Rectal smooth muscle tissue (tissue), 1 donor: ENCODE measurements around the gene SMCR8.
"Not testable (repeated sequence)": the region's sequence is repeated elsewhere in the genome, so short reads cannot be mapped to it uniquely, and the experiment has no call there.

ENCODE experiments used
- H3K27ac ChIP-seq: one replicate; pipeline ENCODE4 v1.7.0; 2013; ENCODE audit warnings: low read depth, low read length, inconsistent platforms
- H3K27me3 ChIP-seq: one replicate; pipeline ENCODE4 v1.7.0; 2013; ENCODE audit warnings: low read length; ENCODE audit not compliant: control insufficient read depth, insufficient read depth
- H3K36me3 ChIP-seq: one replicate; pipeline ENCODE4 v1.7.0; 2013; ENCODE audit warnings: low read length; ENCODE audit not compliant: control insufficient read depth, insufficient read depth
- H3K4me1 ChIP-seq: one replicate; pipeline ENCODE4 v1.7.0; 2013; ENCODE audit warnings: low read length; ENCODE audit not compliant: control insufficient read depth, insufficient read depth
- H3K4me3 ChIP-seq: one replicate; pipeline ENCODE4 v1.7.0; 2013; ENCODE audit warnings: low read length
- H3K9ac ChIP-seq: one replicate; pipeline ENCODE4 v1.7.0; 2013; ENCODE audit warnings: low read length

Gene SMCR8

GRCh38 chr17:18370761-18371160 lies 55.7 kb downstream of the SMCR8 start:
- Histone ChIP-seq H3K4me1 (no peaks in the 10 kb centered on the region), H3K4me3 (no peak overlapping the region), H3K27me3 (no peaks in the 10 kb centered on the region), H3K9ac (no peak overlapping the region), H3K27ac (no peak overlapping the region), H3K36me3 (no peaks in the 10 kb centered on the region)

- H3K4me1 ChIP-seq, result no peaks in the 10 kb centered on the region
- no peak overlapping the region for H3K9ac ChIP-seq
- no peaks in the 10 kb centered on the region for H3K27me3 ChIP-seq
- H3K36me3 ChIP-seq, result no peaks in the 10 kb centered on the region
- no peak overlapping the region for H3K27ac ChIP-seq
- no peak overlapping the region for H3K4me3 ChIP-seq
Observed at GRCh38 chr17:18371455-18371854, 56.4 kb downstream of the SMCR8 start.

- not testable (repeated sequence) for H3K36me3 ChIP-seq, H3K27me3 ChIP-seq, H3K4me1 ChIP-seq, H3K27ac ChIP-seq, H3K9ac ChIP-seq, H3K4me3 ChIP-seq
Observed at GRCh38 chr17:18373181-18373580, 58.1 kb downstream of the SMCR8 start.

- Histone ChIP-seq H3K9ac (no peak overlapping the region), H3K4me1 (no peaks in the 10 kb centered on the region), H3K36me3 (no peaks in the 10 kb centered on the region), H3K4me3 (no peak overlapping the region), H3K27me3 (no peaks in the 10 kb centered on the region), H3K27ac (no peak overlapping the region)
Observed at GRCh38 chr17:18374216-18374615, 59.1 kb downstream of the SMCR8 start.
